GM21381 (cell line): ENCODE measurements around the gene B4GALT5.

Experiments used
- ATAC-seq: cut with Tn5 transposase; IDR thresholded peaks from one replicate; pipeline ENCODE4 v1.9.1; 2021; ENCODE audit warnings: mild to moderate bottlenecking, moderate library complexity; ENCODE audit not compliant: unreplicated experiment

The B4GALT5 gene

DNA sequence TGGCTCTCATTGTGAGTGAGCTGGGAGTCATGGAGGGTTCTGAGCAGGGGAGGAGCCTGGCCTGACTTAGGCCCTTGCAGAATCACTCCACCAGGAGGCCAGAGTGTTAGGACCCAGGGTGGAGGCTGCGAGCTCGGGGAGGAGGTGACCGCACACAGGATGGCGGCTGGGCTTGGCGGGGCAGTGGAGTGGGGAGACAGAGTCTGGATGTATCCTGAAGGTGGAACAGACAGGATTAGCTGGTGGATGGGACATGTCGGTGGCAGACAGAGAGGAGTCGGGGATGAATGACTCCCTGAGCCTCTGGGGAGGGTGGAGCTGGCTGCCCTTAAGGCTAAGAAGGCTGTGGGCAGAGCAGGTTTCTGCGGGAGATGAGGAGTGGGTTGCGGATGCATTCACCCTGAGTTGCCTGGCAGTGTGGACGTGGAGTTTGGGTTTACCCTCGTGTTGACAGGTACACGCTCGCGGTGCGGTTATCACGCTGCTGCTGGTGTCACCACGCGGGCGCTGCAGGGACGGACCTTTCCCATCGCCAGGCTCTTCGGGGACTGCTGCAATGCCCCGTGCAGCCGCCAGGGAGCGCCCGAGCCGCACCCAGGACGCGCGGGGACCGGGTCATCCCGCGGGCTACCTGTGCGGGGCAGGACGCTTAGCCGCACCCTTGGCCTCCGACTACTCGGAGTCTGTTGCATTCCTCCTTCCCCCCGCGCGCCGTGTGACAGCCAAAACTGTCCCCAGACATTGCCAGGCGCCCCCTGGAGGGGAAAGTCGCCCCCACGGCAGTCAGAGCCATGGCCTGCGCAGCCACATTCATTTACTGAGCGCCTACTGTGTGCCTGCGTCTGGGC is 102.8 kb downstream of the B4GALT5 start:
- ATAC-seq, result peak; percentile 75

DNA sequence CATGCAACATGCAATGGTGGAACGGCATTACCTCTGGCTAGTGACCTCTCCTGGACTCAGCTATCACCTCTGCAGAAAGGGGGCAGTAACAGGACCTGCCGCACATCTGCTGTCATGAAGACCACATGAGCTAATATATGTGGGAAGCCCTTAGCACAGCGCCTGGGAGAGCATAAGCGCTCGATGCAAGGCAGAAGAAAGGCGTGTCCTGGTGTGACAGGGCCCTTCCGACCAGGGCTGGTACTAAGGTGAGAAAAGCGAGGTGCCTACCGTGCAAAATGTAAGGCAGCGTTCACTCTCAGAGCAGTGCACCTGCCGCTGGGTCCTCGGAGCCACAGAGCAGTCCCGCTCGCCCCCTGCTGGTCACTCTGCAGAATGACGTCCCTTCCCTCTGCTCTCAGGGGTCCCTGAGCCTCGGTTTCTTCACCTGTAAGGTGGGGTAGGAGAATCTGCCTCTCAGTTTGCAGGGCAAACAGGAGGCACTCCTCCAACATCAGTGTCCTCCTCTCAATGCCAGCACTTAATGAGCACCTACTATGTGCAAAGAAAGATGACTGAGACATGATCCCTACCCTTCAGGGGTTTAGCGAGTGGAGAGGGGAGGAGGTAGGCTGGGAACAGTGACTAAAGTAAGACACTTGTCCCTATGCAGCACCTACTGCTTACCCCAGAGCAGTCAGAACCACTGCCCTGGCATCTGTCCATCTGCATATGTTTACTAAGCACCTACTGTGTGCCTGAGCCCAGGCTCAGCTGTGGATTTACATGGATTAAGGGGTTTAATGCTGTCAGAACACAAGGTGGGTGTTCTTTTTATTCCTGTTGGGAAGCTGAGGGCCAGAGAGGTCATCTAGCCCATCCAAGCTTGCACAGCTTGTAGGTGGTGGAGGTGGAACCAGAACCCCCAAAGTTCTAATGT is 104.7 kb downstream of the B4GALT5 start:
- no peak for ATAC-seq

DNA sequence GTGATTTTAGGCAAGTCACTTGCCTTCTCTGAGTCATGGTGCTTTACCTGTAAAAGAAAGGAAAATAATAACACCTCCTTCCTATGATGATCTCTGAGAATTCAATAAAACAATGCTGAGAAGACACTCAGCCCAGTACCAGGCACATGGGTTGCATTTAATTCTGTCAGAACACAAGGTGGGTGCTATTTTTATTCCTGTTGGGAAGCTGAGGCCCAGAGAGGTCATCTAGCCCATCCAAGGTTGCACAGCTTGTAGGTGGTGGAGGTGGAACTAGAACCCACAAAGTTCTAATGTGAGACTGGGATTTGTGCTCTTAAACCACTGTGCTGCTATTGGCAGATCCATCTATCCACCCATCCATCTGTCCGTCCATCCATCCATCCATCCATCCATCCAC is 106.1 kb downstream of the B4GALT5 start:
- ATAC-seq, result no peak

DNA sequence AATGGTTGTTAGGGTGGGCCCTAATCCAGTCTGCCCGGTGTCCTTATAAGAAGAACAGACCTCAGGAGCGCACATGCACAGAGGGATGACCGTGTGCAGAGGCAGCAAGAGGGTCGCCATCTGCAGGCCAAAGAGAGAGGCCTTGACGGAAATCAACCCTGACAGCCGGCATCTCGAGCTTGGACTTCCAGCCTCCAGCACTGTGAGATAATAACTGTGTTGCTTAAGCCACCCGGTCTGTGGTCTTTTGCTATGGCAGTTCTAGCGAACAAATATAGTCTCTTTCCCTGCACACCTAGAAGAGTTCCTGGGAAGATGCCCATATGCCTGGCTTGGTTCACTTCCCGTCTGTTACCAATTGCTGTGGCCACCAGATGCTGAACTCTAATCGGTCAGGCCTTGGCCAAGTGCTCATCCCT is 110.5 kb downstream of the B4GALT5 start:
- no peak for ATAC-seq

DNA sequence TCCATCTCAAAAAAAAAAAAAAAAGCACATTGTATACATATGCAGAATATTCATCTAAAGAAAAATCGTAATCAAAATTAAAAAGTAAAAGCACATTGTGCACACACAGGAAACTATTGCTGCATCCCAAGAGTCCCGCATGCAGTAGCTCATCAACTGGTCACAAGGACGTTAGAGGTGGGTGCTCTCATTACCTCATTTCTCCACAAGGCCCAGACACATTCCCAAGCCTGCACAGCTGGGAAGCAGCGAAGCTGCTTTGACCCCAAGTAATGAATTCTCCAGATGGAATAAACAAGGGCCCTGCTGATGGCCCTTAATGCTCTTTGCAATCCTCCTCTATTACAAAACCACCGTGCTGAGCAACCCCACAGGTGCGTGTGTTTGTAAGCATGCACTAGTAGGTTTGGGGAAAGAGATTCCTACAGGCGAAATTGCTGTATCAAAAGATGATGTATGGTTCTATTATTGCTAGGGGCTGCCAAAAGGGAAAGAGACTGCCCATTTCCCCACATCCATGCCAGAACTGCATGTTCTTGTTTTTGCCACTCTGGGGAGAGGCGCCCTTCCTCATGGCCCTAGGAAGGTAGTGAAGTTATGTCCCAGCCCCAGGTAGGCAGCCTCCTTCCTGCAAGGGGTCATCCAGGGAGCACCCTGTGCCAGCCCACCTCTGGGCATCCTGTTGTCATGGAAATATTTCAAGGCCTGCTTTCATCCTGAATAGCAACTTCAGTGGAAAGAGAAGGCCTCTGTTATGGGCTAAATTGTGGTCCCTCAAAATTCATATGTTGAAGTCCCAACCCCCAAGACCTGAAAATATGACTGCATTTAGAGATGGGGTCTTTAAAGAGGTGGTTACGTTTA is 111.1 kb downstream of the B4GALT5 start:
- ATAC-seq, result no peak

DNA sequence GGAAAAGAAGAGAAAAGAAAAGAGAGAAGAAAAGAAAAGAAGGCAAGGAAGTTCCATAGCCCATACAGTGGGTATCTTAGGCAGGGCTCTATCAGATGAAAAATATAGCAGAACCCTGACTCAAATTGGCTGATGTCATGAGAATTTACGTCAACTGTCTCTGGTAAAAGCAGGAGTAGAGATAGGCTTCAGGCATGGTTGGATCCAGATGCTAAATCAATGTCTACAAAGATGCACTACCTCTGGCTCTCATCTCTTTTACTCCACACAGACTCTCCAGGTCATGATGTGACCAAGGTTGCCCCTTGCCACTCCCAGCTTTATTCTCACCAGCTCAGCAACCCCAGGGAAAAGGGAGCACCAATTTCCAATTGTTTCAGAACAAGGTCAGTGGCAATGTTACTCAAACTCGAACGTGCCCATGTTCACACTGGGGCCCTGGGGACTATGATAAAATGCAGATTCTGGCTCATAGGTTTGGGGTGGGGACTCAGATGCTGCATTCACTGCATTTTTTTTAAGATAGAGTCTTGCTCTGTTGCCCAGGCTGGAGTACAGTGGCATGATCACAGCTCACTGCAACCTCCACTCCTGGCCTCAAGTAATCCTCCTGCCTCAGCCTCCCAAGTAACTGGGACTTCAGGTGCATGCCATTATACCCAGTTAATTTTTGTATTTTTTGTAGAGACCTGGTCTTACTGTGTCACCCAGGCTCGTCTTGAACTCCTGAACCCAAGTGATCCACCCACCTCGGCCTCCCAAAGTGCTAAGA is 112.3 kb downstream of the B4GALT5 start:
- ATAC-seq, result no peak

DNA sequence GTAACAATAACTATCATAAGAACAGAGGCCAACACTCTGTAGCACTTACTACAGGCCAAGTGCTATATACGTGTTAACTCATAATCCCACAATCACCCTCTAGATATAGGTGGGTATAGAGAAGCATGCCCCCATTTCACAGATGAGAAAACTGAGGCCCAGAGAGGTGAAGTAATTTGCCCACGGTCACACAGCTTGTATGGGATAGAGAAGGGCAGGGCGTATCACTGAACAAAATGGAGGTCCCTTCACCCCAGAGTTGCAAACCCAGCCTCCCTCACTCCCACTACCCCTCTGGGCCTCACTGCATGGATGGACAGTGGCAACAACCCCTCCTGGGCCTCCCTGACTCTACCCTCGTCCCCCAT is 113.9 kb downstream of the B4GALT5 start:
- ATAC-seq, result no peak

DNA sequence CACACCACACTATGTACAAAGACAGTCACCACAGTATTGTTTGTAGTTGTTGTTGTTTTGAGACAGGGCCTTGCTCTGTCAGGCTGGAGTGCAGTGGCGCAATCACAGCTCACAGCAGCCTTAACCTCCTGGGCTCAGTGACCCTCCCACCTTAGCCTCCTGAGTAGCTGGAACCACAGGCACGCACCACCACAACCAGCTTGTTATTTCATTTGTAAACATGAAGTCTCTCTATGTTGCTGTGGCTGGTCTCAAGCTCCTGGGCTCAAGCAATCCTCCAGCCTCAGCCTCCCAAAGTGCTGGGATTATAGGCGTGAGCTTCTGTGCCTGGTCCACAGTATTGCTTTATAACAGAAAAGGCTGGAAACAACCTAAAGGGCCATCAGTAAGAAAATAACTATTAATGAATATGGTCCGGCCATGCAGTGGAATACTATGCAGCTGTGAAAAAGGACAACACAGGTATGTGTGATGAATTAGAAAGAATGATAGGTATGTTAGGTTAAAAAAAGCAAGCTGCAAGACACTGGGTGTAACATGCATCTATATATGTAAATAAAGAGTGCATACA is 115.8 kb downstream of the B4GALT5 start:
- no peak for ATAC-seq

DNA sequence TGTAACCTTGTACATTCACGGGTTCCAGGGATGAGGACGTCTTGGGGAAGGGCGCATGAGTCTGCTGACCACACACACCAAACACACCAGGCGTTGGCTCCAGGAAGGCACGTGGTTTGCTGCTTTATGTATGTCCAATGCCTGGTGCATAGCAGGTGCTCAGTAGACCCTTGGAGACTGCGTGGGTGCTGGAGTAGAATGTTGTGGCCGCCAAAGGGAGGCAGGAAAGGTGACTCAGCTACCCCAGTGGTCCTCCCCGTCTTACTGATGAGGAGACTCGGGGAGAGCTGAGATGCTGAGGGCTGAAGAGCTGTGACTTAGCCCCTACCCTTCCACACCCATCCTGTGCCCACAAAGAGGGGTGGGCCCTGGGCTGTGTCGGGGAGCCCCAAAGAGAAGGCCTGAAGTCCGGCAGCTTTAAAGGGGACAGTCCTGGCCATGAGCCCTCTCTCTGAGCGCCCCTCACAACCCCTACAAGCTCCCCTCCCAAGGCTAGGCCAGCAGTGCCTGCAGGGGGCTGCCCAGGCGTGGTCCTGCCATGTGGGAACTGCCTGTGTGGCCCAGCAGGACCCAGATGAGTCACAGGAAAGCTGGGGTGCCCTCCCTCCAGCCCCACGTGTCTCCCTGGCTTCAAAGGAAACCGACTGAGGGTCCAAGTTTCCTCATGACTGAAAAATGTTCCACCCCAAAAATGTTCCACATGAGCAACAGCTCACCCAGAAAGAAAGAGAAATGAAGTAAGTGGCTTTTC is 117.7 kb downstream of the B4GALT5 start:
- ATAC-seq, result no peak

DNA sequence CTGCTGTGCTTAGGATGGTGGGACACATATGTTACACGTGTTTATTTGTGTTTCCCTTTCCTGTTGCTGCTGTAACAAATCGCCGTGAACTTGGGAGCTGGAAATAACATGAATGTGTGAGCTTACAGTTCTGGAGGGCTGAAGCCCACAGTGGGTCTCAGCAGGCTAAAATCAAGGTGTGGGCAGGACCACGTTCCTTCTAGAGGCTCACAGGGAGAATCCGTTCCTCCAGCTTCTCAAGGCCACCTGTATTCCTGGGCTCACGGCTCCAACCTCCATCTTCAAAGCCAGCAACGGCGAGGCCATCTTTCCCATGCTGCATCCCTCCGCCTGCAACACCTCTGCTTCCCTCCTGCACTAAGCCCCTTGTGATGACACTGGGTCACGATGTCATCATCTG is 118.3 kb downstream of the B4GALT5 start:
- ATAC-seq, result no peak

DNA sequence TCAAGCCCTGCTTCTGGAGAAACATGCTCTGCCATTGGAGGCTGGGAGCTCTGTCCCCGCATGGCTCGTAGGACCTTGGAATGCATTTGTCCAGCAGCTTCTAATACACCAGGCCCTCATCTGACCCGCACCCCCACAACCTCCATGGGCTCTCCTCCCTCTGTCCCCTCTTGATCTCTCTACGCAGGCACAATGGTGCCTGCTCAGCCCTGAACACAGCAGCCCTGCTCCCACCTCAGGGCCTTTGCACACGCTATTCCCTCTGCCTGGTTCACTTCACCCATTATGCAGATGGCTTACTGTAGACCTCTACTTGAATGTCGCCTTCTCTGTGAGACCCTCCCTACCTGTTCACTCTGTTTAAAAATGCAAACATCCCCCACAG is 118.8 kb downstream of the B4GALT5 start:
- no peak for ATAC-seq

DNA sequence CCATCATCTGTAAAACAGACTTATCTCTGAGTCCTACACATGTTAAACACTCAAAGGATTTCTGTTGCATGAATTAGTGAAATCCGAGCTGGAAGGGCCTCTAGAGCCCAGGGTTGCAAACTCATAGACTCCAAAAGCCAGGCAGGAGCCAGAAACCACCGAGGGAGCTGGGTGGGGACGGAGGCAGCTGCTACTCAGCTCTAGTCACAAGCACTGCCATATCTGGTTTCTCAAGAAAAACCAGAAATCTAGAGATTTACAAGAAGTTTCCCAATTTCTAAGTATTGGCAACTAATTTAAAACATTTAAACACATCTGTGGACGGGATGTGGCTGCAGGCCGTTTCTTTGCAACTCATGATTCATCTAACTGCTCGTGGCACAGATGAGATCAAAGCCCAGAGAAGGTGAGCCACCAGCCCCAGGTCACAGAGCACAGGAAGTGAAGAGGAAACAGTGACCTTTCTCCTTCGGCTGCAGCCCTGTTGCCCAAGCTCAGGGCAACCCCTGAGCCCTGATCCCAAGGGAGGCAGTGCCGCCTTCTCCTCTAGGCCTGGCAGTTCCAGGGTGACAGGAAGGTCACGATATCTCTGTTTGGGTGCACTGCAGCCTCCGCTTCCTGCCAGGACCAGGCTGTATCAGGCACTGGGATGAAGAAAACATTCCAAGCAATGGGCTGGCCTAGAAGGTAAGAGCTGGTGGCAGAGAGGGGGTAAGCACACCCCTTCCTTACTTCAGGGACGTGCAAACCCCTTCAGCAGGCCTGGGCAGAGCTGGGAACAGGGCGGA is 119.3 kb downstream of the B4GALT5 start:
- ATAC-seq, result no peak

DNA sequence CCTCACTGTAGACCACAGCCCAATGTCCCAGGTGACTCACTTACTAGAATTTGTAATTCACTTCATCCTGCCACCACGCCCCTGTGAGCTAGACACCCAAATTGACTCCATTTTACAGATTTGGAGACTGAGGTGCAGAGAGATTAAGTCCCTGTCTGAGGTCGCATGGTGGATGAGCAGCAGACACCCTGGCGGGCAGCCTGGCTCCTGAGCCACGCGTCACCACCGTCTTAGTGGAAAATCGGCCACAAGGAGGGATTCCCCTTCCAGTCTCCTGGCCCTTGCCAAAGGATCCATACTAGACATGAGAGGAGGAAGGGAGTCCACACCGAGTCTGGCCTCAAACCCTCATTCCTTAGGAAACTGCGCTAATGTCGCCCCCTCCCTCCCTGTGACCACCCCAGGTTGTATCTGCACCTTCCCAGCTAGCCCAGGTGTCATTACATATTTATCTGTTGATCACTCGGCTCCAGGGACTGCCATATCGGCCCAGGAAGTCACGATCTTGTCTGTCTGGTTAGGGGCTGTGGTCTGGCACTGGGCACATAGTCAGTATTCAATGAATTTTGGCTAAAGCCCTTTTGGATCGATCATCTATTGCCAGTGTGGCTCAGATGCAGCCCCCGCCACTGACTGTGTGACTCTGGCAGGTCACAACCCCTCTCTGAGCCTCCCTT is 120.1 kb downstream of the B4GALT5 start:
- no peak for ATAC-seq

DNA sequence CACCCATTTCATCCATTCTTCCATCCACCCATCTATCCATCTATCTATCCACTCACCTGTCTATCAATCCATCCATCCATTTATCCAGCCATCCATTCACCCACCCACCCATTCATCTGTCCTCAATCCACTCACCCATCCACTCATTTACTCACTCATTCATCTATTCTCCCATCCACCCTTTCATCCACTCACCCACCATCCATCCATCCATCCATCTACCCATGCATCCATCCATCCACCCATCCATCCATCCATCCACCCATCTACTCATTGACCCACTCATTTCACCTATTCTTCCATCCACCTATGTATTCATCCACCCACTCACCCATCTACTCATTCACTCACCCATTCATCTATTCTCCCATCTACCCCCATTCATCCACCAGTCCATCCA is 121.6 kb downstream of the B4GALT5 start:
- ATAC-seq, result no peak

DNA sequence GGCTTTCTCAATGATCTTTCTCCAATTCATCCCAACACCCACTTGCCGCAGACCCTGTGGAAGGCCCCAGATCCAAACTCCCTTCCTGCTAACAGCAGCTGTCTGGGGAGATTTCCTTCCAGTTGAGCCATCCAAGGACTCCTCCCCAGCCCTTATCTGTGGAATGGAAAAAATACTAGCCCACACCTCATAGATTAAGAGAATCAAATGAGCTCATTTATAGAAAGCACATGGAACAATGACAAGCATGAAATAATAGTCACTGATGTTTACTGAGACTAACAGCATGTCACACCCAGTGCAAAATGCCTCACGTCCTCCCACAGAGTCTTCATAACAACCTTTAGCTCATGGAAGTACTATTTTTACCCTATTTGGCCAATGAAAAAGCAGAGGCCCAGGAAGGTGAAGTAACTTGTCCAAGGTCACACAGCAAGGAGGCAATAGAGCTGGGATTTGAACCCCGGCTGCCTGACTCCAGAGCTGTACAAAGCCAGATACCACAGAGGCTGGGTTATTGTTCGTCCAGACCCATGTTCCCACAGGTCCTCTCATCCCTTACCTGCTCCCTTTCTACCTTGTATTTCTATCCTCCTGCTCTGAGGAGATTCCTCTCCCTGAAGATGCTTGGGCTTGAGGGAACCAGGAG is 122.3 kb downstream of the B4GALT5 start:
- no peak for ATAC-seq

DNA sequence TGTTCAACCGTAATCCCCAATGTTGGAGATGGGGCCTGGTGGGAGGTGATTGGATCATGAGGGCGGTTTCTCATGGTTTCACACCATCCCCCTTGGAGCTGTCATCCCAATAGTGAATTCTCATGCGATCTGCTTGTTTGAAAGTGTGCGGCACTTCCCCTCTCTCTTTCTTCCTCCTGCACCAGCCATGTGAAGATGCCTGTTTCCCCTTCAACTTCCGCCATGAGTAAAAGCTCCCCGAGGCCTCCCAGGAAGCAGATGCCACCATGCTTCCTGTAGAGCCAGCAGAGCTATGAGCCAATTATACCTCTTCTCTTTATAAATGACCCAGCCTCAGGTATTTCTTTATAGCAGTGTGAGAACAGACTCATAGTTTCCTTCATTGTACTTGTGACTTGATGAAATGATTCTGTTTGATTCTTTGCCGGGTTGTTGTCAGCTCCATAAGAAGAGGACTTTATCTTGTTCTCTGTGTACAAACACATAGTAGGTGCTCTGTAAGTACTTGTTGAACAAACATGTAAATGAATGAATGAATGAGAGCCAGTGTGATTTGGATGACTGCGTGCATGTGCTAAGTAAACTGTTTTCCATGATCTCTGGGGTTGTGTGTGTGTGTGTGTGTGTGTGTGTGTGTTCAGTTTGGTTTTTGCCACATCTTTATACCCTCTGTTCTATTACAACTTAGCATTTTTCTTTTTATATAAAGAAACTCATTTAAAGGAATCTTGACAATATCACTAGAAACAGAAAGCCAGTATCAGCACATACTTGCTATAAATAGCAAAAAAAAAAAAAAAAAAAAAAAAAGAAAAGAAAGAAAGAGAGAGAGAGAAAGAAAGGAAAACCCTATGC is 123.3 kb downstream of the B4GALT5 start:
- ATAC-seq, result no peak

DNA sequence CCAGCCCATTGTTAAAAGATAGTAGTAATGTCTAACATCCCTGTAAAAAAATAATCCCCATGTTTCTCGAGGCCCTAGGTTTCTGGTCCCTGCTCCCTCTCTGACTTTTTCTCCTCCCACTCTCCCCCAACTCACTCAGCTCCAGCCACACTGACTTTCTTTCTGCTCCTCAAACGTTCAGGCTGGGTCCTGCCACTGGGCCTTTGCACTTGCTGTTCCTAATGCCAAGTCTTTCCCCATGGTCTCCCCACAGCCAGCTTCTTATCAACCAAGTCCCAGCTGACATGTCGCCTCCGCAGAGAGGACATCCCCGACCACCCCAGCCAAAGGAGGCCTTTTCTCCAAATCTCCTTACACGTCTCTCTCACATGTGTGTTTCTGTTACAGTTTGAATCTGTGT is 123.9 kb downstream of the B4GALT5 start:
- no peak for ATAC-seq
